H9 (cell line): Measurements from ENCODE around the gene BCL6. TPM values are rescaled to one million over a fixed set of nuclear protein-coding genes. Genes with fewer than 3 reads are reported as not detected.

Experiments
- DNase-seq: peaks from one replicate; pipeline ENCODE4 v3.0.0-alpha.2; 2017
- H2AFZ ChIP-seq: one replicate; pipeline ENCODE4 v1.6.1; 2013; ENCODE audit warnings: mild to moderate bottlenecking, low read length, control low read depth, moderate library complexity
- H2AK5ac ChIP-seq: 2 replicates; pipeline ENCODE4 v1.6.1; 2013; ENCODE audit warnings: low read length, control low read depth, mixed read lengths; ENCODE audit not compliant: insufficient read length
- H2BK120ac ChIP-seq: one replicate; pipeline ENCODE4 v1.6.1; 2013; ENCODE audit warnings: low read depth, mild to moderate bottlenecking, low read length, control low read depth, inconsistent platforms; ENCODE audit not compliant: poor library complexity, severe bottlenecking
- H2BK12ac ChIP-seq: 2 replicates; pipeline ENCODE4 v1.6.1; 2013; ENCODE audit warnings: low read length, control low read depth, mixed read lengths, low read depth; ENCODE audit not compliant: insufficient read length
- H2BK15ac ChIP-seq: 2 replicates; pipeline ENCODE4 v1.6.1; 2013; ENCODE audit warnings: low read depth, low read length, control low read depth
- H2BK20ac ChIP-seq: one replicate; pipeline ENCODE4 v1.6.1; 2013; ENCODE audit warnings: low read depth, mild to moderate bottlenecking, low read length, control low read depth, inconsistent platforms; ENCODE audit not compliant: poor library complexity, severe bottlenecking
- H2BK5ac ChIP-seq: 2 replicates; pipeline ENCODE4 v1.6.1; 2013; ENCODE audit warnings: low read length, control low read depth, mixed read lengths; ENCODE audit not compliant: insufficient read length
- H3K14ac ChIP-seq: 2 replicates; pipeline ENCODE4 v1.6.1; 2013; ENCODE audit warnings: low read length, control low read depth; ENCODE audit not compliant: insufficient read depth
- H3K18ac ChIP-seq: 2 replicates; pipeline ENCODE4 v1.6.1; 2013; ENCODE audit warnings: low read depth, mild to moderate bottlenecking, mixed read lengths, low read length, control low read depth; ENCODE audit not compliant: insufficient read length
- H3K23ac ChIP-seq: 2 replicates; pipeline ENCODE4 v1.6.1; 2013; ENCODE audit warnings: low read length, control low read depth, mixed read lengths, low read depth; ENCODE audit not compliant: insufficient read length
- H3K23me2 ChIP-seq: 2 replicates; pipeline ENCODE4 v1.6.1; 2013; ENCODE audit warnings: low read depth, mild to moderate bottlenecking, mixed read lengths, low read length, control low read depth; ENCODE audit not compliant: insufficient read length, poor library complexity, severe bottlenecking
- H3K27ac ChIP-seq: 2 replicates; pipeline ENCODE4 v1.5.1; 2013; ENCODE audit warnings: low read length, control low read depth, mixed read lengths, low read depth; ENCODE audit not compliant: insufficient read length
- H3K27me3 ChIP-seq: 2 replicates; pipeline ENCODE4 v1.6.1; 2013; ENCODE audit warnings: low read length, control low read depth, inconsistent platforms; ENCODE audit not compliant: insufficient read depth
- H3K4ac ChIP-seq: 2 replicates; pipeline ENCODE4 v1.6.1; 2013; ENCODE audit warnings: low read depth, mild to moderate bottlenecking, control low read depth, inconsistent platforms, low read length, moderate library complexity
- H3K4me1 ChIP-seq: 2 replicates; pipeline ENCODE4 v1.6.1; 2013; ENCODE audit warnings: low read length, control low read depth, inconsistent platforms; ENCODE audit not compliant: insufficient read depth
- H3K4me2 ChIP-seq: 2 replicates; pipeline ENCODE4 v1.6.1; 2013; ENCODE audit warnings: low read length, control low read depth, mixed read lengths; ENCODE audit not compliant: insufficient read length, insufficient read depth
- H3K56ac ChIP-seq: 2 replicates; pipeline ENCODE4 v1.6.1; 2013; ENCODE audit warnings: low read depth, mild to moderate bottlenecking, mixed read lengths, low read length, control low read depth; ENCODE audit not compliant: insufficient read length
- H3K79me1 ChIP-seq: 2 replicates; pipeline ENCODE4 v1.6.1; 2013; ENCODE audit warnings: low read depth, mild to moderate bottlenecking, moderate library complexity, low read length, control low read depth, inconsistent platforms; ENCODE audit not compliant: insufficient read depth, poor library complexity, severe bottlenecking
- H3K79me2 ChIP-seq: 2 replicates; pipeline ENCODE4 v1.6.1; 2013; ENCODE audit warnings: low read length, control low read depth, inconsistent platforms; ENCODE audit not compliant: insufficient read depth
- H3K9ac ChIP-seq: 2 replicates; pipeline ENCODE4 v1.6.1; 2013; ENCODE audit warnings: low read length, control low read depth, mixed read lengths; ENCODE audit not compliant: insufficient read length; ENCODE audit errors: extremely low read depth
- H3K9me3 ChIP-seq: one replicate; pipeline ENCODE4 v1.6.1; 2013; ENCODE audit warnings: low read depth, low read length, inconsistent platforms; ENCODE audit not compliant: control insufficient read depth
- H3T11ph ChIP-seq: one replicate; pipeline ENCODE4 v1.6.1; 2013; ENCODE audit warnings: mild to moderate bottlenecking, low read length, control low read depth, inconsistent platforms
- H4K20me1 ChIP-seq: one replicate; pipeline ENCODE4 v1.6.1; 2013; ENCODE audit not compliant: control insufficient read depth, insufficient read length, insufficient read depth
- H4K5ac ChIP-seq: 2 replicates; pipeline ENCODE4 v1.6.1; 2013; ENCODE audit warnings: low read depth, mild to moderate bottlenecking, mixed read lengths, low read length, control low read depth; ENCODE audit not compliant: insufficient read length
- H4K8ac ChIP-seq: replicated peaks from 2 replicates; pipeline ENCODE4 v1.6.1; 2013; ENCODE audit warnings: low read length, control low read depth, mixed read lengths, low read depth; ENCODE audit not compliant: insufficient read length
- H4K91ac ChIP-seq: 2 replicates; pipeline ENCODE4 v1.6.1; 2013; ENCODE audit warnings: low read depth, mild to moderate bottlenecking, moderate library complexity, mixed read lengths, low read length, control low read depth; ENCODE audit not compliant: insufficient read length
- H3K27ac Mint-ChIP-seq, 3 experiments: 2 replicates in 2 of 3; 3 replicates in 1 of 3; pipeline ENCODE4 v1.8.0; 2020 to 2021; ENCODE audit warnings: mixed read lengths in 3 of 3, mild to moderate bottlenecking in 1 of 3, moderate library complexity in 1 of 3
- H3K27me3 Mint-ChIP-seq: 2 replicates; pipeline ENCODE4 v1.8.0; 2021; ENCODE audit warnings: low read depth, mild to moderate bottlenecking, moderate library complexity, mixed read lengths
- H3K36me3 Mint-ChIP-seq, 3 experiments: 2 replicates in 2 of 3; 3 replicates in 1 of 3; pipeline ENCODE4 v1.8.0; 2020 to 2021; ENCODE audit warnings: low read depth in 3 of 3, mixed read lengths in 3 of 3; ENCODE audit not compliant: insufficient read depth in 1 of 3
- H3K4me1 Mint-ChIP-seq, 2 experiments: 2 replicates each; pipeline ENCODE4 v1.8.0; 2020; ENCODE audit warnings: mixed read lengths in 2 of 2
- H3K4me3 Mint-ChIP-seq, 2 experiments: 2 replicates in 1 of 2; 3 replicates in 1 of 2; pipeline ENCODE4 v1.8.0; 2020 to 2021; ENCODE audit warnings: mild to moderate bottlenecking in 2 of 2, mixed read lengths in 2 of 2, moderate library complexity in 1 of 2
- H3K9me3 Mint-ChIP-seq, 2 experiments: 2 replicates in 1 of 2; 3 replicates in 1 of 2; pipeline ENCODE4 v1.8.0; 2020; ENCODE audit warnings: mild to moderate bottlenecking in 2 of 2, mixed read lengths in 2 of 2, moderate library complexity in 1 of 2
- CTCF ChIP-seq: fragments of 200-600 bp; sonication (generic); conservative IDR thresholded peaks from 3 replicates; pipeline ENCODE4 v1.8.0; 2021; ENCODE audit warnings: antibody characterized with exemption, mild to moderate bottlenecking
- WGBS: extraction: QIAGEN DNeasy Blood & Tissue Kit; methylation state at CpG from one replicate; pipeline ENCODE4 v1.1.7; 2013; ENCODE audit warnings: missing lambda C conversion rate, low lambda C conversion rate, mixed read lengths; ENCODE audit not compliant: insufficient read length; ENCODE audit errors: extremely low coverage; 5-methylcytosine and 5-hydroxymethylcytosine counted together
- total RNA-seq: library from RNA; stranded (reverse); gene quantifications from 2 replicates; pipeline ENCODE4 v1.2.1, GENCODE V29; 2021

The BCL6 gene
- total RNA-seq, 1 experiment from 2014 or later, result 3.4 TPM

GRCh38 chr3:187679638-187680396 is 65.5 kb downstream of the BCL6 start:
- WGBS, result no CpG with 5 or more reads among the region's 7 CpGs
- DNase-seq, result peak; percentile 89

More at GRCh38 chr3:187679638-187680396, 65.5 kb downstream of the BCL6 start:
- Histone ChIP-seq H3K4me2 (no peak overlapping the region), H3K4me1 (no peaks in the 10 kb centered on the region), H3K79me2 (no peaks in the 10 kb centered on the region), H3K79me1 (no peaks in the 10 kb centered on the region), H4K5ac (no peak overlapping the region), H4K91ac (no peak overlapping the region), H3K23me2 (no peaks in the 10 kb centered on the region), H3T11ph (no peak overlapping the region), H4K8ac (no peak overlapping the region), H2AK5ac (no peak overlapping the region), H2BK120ac (no peak overlapping the region), H3K9me3 (no peaks in the 10 kb centered on the region), H3K18ac (no peak overlapping the region), H2BK12ac (no peak overlapping the region), H4K20me1 (no peaks in the 10 kb centered on the region), H3K27me3 (no peaks in the 10 kb centered on the region), H3K56ac (no peak overlapping the region), H2BK5ac (no peak overlapping the region), H3K4ac (no peak overlapping the region), H2BK20ac (no peak overlapping the region), H3K23ac (no peak overlapping the region), H3K9ac (no peak overlapping the region), H3K27ac (no peak overlapping the region), H2BK15ac (no peak overlapping the region), H3K14ac (no peak overlapping the region), H2AFZ (no peak overlapping the region)
- TF ChIP-seq CTCF, result peak; percentile 93
- Mint-ChIP-seq H3K27me3 (peaks cover 11% of the 10 kb centered on the region), H3K36me3 (no peaks in the 10 kb centered on the region), H3K4me1 (peaks cover 10 to 15% of the 10 kb centered on the region in 2 experiments), H3K4me3 (no peak overlapping the region), H3K27ac (peak overlapping the region in 1 of 3 experiments; percentile 31; a peak in 2 of 7 replicates), H3K9me3 (peaks cover 2 to 4% of the 10 kb centered on the region in 2 experiments; a peak in 4 of 5 replicates)
